ENCODE measurements around the gene SNX24.

SNX24 gene

DNA sequence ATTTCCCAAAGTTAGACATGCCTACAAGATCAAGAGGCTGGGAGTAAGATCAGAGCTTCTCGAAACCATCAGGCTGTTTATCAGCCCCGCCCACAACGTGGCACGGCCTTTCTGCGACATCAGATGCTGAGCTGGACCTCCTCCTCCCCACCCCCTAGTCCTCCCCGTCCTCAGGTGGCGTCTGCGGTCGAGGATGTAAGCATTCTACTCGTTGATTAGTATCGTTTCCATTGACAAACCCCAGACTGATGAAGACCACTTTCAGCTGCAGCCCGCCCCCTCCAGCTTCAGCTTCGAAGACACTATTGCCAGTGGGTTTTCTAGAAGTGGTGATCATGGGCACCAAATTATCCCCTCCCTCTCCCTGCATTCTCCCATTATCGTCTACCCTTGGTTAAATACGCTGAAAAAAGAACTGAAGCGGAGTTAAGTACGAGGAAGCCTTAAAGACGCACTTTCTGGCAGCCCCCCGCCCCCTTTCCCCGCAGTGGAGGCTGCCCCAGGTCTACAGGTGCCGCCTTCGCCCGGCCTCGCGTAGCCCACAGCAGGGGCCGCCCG lies 190.0 kb downstream of the SNX24 start:
- no peak for DNase-seq

DNA sequence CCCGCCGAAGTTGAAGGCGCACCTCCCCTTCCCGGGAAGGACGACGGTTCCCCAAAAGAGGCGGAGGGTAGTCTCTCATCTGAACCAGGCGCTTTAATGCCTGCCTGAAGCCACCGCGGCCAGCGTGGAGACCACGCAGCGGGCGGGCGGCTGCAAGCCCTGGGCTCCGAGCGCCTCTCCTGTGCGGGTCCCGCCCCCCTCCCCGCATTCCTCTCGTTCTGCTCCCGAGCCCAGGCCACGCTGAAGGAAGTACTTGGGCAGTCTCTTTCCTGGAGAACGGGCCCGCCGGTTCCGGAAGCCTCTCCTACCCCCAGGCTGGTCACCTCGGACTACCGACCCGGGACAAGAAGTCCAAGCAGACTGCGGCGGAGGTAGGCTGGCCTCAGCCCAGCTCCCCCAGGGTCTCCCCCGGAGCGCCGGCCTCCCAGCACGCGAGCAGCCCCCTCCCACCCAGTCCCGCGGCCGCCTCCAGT lies 190.5 kb downstream of the SNX24 start:
- DNase-seq: no peak

DNA sequence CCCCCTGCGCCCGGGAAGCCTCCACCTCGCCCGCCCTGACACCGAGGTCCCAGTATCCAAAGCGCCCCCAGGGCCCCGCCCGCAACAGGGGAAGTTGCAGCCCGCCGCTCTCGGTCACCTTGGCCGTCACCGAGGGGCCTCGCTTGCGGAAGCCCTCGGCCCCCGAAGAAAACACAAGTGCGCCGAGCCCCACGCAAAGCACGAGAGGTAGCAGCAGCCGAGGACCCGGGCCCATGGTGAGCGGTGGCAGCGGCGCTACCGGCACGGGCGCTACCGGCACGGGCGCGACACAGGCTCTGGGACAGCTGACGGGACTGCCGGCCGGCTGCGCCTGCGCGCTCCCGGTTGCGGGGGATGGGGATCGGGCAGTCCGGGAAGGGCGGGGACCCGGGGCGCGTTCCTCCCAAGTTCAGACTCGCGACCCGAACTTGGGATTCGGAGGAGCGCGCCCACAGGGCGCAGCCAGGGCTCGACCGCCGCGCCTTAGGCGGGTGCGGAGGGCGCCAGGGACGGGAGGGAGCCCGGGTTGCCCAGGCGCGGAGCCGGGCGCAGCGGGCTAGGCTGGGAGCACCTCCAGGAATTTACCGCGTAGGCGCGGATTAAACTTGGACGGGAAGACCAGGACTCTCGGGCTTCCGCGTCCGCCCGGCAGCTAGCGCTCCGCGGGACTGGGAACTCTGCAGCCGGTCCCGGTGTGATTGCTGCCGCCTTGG lies 191.1 kb downstream of the SNX24 start, which contains the start of gene PPIC:
TSS of gene PPIC (minus strand) at position 335 of the 713 bp plus-strand sequence. CDS start at position 235, 100 bp downstream.
- no peak for DNase-seq

DNA sequence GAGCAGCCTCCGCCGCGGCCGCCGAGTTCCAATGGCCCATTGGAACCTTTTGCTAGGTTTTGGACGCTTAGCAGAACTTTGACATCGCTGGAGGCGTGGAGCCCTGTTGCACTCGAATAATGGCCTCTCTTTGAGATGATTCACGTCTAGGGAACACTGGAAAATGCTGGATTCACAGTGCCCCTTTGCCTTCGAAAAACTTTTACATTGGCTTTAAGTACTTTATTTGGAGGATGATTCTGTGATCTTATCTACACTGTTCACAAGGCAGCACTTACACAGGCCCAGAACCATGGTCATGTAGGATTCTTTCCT lies 191.6 kb downstream of the SNX24 start:
- DNase-seq: no peak

DNA sequence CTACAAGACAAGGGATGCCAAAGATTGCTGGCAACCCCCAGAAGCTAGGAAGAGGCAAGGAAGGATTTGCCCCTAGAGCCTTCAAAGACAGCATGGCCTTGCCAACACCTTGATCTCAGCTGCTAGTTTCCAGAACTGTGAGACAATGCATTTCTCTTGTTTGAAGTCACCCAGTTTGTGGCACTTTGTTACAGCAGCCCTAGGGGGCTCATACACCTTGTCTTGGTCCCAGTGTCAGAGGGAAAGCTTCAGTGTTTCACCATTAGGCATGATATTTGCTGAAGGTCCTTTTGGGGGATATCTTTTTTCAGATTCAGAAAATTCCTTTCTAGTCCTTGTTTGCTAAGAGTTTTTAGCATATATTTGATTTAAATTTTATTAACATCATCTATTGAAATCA lies 194.3 kb downstream of the SNX24 start:
- no peak for DNase-seq

DNA sequence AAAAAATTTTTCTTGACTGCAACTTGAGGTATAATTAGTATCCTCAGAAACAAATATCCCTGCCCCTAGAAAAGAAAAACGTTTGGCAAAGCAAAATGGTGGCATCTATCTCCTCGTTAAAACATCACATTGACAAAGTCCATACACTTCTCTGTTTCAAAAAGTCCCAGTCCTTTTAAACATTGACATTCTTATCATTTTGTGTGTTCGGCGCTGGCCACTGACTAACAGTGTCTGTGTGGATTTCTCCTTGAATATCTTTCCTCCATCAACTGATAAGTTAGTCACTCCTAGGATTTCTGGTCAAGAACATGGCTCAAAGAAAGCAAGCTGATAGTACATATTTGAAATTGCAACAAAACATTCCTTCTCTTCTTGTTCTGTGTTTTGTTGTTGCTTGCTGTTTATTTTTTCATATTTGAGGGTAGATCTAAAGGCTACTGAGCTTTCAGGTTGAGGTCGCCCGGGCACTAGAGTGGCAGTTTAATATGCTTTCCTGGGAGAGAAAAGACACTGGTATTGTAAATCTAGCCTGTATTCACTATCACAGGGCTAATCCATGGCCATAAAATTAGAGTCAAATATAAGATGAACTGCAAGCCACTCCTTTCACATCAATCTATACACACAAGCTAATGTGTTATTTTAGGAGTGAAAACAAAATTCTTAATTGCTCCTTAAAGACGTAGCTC lies 199.7 kb downstream of the SNX24 start:
- no peak for DNase-seq

DNA sequence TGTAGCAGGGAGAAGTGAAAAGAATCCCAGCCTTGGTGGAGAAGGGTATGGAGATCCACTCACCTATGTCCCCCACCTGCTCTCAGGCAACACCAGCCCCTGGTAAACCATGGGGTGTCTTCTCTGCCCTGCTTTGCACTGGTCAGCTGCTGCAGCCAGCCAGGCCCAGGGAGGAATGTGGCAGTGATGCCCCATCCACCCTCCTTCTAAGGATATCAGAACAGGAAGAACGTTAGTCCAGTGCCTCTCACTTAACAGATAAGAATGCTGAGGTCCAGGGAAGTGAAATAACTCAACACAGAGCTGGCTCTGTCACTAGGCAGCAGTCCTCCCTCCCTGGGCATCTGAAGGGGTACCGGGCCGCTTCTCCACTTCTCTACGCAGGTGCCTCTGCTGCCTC lies 200.8 kb downstream of the SNX24 start:
- DNase-seq: no peak

DNA sequence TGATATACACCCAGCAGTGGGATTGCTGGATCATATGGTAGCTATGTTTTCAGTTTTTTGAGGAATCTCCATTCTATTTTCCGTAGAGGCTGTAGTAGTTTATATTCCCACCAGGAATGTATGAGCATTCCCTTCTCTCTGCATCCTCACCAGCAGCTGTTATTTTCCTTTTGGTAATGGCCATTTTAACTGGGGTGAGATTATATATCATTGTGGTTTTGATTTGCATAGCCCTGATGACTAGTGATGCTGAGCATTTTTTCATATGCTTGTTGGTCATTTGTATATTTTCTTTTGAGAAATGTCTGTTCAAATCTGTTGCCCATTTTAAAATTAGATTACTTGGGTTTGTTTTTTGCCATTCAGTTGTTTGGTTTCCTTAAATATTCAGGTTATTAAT lies 202.3 kb downstream of the SNX24 start:
- no peak for DNase-seq

- no peak for DNase-seq
Observed at GRCh38 chr5:123051206-123051605, 205.8 kb downstream of the SNX24 start.
